ENCODE measurements around the gene GDAP1L1.

GDAP1L1 gene

DNA sequence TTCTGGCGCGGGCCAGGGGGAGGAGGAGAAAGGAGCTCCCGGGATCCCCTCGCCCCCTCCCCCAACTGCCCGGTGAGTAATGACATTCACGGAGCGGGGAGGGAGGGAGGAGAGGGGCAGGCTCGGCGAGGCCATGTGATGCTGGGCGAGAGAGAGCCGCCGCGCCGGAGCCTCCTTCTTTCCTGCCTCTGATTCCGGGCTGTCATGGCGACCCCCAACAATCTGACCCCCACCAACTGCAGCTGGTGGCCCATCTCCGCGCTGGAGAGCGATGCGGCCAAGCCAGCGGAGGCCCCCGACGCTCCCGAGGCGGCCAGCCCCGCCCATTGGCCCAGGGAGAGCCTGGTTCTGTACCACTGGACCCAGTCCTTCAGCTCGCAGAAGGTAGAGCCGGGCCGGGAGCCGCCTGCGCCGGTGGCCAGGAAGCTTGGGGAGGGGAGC lies at the start of gene GDAP1L1:
Gene GDAP1L1, plus strand, starts transcription at position 178 of the 441 bp plus-strand sequence. Its CDS starts 27 bp downstream, at position 205.
- peak; percentile 54 for DNase-seq

DNA sequence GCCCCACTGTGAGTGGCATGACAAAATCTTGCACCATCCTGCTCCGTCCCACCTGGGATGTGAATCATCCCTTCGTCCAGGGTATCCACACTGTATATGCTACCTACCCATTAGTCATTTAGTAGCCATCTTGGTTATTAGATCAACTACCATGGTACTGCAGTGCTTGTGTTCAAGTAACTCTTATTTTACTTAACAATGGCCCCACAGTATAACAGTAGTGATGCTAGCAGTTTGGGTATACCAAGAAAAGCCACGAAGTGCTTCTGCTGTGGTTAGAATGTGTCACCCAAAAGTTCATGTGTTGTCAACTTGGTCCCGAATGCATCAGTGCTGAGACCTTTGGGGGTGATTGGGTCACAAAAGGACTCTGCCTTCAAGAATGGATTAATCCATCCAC lies 48.2 kb upstream of the GDAP1L1 start:
- DNase-seq: no peak

DNA sequence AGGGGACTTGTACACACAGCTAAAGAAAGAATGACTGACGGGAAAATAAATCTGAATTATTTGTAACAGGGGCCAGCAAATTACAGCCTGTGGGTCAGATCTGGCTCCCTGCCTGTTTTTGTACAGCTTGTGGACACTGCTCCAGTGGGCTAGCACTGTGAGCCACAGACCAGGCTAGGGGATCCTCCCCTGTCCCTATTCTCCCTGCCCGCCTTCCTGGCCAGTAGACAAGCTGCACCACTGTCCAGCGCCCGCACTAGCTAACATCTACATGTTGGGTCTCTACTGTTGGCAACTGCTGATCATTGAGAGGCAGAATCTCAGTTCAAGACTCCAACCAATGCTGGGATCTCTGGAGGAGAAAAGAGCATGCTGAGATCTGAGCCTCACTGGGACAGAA lies 47.2 kb upstream of the GDAP1L1 start:
- no peak for DNase-seq

DNA sequence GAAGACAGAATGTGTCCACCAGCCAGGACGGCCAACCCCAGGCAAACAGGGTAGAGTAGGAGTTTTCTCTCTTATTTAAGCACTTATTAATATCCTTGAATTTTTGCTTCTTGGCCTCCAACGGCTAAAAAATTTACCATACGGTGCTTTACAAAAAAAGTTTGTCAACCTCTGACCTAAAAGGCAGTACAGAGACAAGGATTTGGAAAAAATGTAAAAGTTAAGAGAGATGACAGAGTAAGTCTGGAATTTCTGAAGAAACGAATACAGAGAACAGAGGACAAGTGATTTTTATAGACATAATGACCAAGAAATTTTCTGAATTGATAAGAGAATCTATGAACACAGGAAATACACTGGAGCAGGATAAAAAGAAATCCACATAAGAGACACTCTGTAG lies 46.7 kb upstream of the GDAP1L1 start:
- DNase-seq: no peak

DNA sequence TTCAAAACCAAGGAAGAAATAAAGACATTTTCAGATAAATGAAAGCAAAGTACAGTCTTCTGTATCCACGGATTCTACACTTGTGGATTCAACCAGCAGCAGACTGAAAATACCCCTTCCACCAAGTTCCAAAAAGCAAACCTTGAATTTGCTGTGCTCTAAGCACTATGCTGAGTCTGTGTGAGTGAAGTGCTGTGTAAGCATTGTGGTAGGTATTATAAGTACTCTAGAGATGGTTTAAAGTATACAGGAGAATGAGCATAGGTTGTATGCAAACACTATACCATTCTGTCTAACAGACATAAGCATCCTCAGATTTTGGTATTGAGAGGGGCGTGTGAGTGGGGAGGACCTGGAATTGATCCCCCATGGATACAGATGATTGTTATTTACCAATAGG lies 46.1 kb upstream of the GDAP1L1 start:
- DNase-seq: no peak

DNA sequence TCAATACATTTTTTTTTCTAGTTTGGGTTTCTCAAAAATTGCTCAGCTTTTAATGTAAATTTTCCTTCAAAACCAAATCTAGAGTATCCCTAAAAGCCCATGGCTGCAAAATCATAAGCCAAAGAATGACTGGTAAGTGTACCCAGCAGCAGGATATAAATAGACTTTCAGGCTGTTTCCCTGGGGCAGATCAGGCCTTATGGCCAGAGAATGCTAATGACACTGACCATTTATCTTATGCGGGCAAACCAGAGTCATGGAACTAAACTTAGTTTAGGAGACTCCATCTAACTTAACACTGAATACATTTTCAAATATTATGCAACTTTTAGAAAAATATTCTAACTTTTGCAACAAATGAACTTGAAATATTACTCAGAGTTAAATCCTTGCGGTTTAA lies 43.9 kb upstream of the GDAP1L1 start:
- DNase-seq: no peak

DNA sequence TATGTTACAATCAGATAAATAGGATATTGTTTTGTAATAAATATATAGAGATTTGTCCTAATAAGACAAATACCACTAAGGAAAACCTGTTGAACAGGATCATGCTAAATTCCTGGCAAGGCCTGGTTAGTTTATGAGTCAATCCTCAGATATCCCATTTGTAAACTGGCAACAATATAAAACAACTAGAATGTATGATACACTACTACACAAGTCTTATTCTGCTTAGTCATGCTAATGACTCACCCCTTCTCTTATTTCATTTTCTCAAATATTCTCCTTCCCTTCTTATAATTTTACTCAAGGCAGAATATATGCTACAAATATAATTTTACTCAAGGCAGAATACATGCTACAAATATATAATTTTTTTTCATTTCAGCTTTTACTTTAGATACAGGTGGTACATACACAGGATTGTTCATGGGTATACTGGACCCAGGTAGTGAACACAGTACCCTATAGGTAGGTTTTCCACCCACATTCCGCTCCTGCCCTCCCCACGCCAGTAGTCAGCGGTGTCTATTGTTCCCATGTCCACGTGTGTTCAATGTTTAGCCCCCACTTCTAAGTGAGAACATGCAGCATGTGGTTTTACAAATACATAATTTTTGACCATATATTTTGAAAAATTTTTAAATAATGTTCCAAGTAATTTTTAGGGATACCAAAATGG lies 42.8 kb upstream of the GDAP1L1 start:
- no peak for DNase-seq

DNA sequence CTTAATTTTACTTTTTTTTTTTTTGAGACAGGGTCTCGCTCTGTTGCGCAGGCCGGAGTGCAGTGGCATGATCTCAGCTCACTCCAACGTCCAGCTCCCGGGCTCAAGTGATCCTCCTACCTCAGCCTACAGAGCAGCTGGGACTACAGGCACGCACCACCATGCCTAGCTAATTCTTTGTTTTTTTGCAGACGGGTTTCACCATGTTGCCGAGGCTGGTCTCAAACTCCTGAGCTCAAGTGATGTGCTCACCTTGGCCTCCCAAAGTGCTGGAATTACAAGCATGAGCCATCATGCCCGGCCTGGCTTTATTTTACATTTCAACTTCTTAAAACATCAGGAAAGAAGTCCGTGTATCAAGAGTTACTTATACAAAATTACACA lies 42.3 kb upstream of the GDAP1L1 start:
- DNase-seq: no peak

DNA sequence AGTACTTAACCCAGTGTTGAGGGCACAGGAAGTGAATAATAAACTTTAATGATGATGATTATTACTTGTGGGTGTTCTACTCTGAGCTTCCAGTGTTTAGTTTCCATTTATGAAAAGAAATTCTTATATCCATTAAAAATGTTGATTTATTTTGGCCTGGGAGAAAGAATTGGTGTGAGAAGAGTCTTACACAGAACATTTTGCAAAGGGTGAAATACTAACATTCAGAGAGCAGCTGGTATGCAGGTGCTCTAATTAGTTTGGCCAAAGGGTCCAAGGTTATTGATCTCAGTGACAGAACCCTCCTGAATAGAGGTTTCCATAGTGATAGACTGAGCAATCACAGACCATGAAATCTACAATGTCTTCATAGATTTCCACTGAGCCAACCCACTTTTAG lies 41.0 kb upstream of the GDAP1L1 start:
- no peak for DNase-seq

DNA sequence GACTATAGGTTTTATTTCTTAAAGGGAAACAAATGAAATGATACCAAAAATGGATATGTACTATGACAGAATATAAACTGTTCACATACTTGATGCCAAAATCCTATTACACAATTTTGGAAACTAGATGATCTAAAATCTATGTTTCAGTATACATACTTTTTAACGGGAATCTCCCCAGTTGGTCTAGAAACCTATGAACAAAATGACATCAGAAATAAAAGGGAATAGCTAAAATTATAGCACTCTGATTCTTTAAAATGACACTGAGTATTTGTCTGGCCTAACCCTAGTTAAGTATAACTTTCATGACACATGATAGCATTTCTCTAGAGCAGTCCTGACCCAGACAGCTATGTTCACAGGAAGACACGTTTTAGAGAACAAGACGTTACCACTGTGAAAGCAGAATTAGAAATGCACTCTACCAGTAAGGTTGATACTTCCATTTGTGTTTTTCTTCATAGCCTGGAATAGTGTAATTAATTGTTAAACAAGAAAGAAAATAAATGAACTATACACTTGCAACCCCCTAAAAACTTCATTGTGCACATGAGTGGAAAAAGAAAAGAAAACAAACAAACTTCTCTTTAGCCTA lies 39.9 kb upstream of the GDAP1L1 start:
- DNase-seq: no peak

DNA sequence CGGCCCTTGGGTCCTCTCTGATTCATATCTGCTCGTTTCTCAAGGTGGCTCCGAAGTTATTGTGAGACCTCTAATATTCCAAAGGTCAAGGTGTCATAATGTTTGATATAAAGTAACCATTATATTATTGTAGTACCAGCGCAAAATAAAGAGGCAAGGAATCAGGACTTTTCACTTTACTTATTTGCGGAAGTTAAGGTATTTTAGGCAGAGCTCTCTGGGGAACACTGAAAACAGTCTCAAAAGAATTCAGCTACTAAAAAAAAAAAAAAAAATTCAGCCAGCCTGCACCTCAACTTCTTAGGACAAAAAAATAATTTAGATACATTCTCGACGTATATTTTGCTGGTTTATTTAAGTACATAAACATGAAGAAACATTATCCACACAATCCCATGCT lies 38.9 kb upstream of the GDAP1L1 start:
- no peak for DNase-seq

DNA sequence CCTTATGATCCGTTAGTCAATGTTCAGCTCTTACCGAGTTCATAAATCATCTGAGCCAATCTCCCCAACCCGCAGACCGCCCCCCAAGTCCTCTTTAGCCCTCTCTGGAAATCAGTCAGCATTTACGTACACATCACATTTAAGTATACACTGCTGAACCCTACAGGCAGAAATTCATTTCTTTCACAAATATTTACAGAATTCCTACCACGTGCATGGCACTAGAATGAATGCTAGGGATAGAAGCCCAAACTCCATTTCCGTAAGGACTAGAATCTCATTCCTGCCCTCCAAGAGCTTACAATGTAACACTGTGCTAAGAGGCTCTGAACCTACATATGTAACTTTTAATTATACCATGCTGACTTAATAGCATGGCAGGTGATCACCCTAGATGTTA lies 38.3 kb upstream of the GDAP1L1 start:
- DNase-seq: no peak

DNA sequence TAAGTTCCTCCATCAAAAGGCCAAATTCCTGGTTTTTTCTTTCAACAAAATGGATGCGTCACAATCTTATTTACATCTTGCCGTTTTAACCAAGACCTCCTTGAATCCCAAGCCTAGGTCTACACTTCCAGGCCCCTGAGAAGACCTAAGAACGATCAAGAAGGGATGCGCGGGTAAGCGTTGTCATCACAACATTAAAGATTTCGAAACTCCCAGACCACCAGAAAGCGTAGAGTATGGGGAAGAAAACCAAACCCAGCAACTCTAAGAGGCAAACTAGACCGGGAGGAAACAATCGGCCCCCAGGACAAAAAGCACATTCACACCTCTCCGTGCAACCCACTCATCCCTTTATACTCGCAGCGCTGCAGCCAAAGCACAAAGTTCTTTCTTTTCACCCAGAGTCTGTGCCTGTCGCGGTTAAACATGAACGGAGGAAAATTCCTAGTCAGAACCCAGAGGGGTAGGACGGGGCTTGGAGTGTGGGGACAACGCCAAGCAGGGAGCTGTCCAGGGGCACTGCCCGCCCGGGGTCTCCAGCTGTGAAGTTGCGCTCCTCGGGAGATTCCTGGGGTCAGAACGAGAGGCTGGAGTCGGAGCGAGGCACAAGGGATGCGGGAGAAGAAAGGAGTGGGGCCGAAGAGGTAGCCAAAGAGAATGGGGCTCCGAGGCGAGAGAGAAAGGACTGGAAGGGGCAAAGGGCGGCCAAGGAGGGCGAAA lies 37.3 kb upstream of the GDAP1L1 start:
- no peak for DNase-seq

DNA sequence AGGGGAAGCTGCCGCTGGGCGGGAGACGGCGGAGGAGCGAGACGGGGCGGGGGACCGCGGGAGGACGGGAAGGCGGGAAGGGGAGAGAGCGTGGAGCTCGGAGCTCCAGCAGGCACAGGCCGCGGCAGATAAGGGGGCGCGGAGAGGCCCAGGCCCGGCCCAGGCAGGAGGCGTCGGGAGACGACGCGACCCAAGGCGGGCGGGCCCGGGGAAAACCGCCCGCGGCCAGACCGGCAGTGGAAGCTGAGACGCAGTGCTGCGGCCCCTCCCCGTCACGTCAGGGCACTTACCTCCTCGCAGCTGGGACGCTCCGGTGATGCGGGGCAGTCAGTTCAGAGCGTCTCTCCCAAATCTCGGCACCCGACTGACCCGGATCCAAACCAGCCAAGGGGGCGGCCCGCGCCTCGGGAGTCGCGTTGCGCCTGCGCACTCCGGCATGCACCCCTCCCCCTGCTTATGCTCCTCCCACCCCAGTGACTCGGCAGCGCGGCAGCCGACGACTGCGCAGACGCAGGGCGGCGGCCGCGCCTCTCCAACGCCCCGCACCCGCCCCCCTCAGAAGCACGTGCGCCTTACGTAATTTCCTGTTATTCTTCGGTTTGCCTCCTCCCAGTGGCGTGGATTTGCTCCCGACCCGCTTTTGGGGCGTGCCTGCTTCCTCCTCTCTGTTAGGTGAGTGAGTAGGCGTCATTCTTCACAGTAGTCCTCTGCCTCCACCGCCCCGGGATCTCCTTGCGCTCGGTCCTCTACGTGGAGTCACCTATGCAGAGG lies 36.5 kb upstream of the GDAP1L1 start, which contains the start of gene OSER1:
Gene OSER1, minus strand, starts transcription at position 366 of the 771 bp plus-strand sequence. CDS start 3,814 bp downstream, outside the sequence.
- peak; percentile 99 for DNase-seq

DNA sequence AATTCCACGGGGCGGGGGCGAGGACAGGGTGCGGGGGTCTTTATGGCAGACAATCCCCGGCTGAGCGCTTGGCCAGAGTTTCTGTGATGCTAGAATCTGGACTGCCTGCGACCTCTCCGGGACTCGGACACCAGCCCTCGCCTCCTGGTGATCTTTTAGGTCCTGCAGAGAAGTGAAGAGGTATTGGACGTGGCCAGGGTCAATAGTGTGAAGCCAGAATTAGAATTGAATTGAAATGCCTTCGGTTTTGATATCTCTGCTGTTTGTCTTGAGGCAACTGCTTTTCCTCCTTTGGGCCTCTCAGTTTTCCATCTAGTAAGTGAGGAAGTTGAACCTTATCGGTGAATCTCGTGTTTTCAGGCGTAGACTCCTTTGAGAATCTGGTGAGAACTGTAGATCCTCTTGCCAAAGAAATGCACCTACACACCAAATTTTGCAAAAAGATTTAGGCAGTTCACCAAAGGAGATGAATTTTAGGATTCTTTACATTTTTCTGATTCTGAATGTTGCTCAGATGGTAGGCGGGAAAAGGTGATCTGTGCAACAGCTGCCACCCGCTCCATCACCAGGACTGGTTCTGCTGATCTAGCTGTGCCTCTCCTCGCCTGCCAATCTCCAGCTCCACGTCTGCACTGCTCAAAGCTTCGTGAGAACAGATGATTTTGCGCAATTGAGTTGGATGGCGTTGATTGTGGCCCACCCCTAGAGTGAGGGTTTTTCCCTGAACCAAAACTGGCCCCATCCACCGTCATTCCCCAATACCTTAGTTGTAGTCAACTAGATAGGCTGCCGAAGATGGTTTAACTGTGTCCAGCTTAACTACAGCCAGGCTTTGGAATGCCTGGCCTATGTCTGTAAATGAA lies 35.7 kb upstream of the GDAP1L1 start:
- DNase-seq: no peak

DNA sequence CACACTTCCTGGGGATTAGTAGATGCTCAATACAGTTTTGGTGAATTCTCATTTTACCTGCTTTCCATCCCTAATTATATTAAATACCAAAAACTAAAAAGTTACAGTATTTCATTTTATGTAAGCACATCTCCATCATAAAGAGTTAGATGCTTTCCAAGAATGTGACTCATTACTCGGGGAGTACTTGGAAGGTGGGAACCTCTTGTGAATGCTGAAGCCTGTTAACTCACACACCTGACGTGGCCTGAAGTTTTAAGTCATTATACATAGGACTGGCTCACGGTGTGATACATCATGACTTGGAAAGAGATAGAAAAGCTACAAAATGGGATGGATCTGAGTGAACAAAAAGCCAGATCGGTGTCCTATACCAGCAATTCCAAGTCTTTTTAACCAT lies 34.3 kb upstream of the GDAP1L1 start:
- DNase-seq: no peak

DNA sequence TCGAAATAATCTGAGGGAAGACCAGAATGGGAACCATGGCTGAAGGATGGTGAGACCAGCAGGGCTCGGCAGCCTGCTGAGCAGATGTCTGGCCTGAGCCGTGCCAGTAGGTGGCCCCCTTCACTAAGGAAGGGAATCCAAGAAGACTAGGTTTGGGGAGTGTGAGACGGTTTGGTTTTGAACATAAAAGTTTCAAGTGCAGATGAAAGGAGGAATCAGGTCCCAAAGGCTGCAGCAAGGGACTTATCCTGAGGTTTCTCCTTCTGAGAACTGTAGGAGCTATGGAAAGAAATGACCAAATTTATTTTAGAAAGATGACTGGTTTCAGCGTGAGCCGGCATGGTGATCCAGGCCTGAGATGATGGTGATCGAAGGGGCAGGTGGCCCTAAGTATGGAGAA lies 32.0 kb upstream of the GDAP1L1 start:
- peak; percentile 71 for DNase-seq

DNA sequence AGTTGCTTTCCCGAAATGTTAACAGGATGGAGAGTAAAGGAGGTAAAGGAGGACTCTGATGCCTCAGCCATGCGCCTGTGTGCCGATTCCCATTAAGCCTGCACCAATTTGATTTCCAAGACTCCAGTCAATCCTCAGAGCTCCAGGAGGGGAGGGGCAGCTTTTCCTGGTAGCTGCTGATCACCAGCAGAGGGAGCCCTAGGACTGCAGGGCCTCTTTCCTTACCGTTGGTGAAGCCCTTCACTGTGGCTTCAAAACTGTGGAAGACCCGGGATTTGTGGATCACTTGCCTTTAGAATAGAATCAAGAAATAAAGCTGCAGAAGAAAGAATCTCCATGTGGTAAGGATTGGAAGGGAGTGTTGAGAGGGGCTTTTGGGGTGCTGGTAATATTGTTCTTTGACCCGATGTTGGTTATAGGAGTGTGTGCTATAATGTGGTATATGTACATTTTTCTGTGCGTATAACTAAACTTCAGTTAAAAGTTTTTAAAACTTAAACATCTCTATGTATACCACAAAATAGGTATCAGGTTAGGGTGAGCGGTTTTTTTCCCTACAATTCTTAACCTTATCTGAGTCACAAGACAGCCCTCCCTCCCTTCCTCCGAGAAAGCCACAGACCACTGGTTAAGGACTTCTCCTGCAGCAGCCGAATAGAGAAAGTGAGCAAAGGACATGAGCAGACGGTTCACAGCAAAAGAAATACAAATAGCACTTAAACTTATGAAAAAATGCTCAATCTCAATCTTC lies 29.6 kb upstream of the GDAP1L1 start:
- peak; percentile 85 for DNase-seq

DNA sequence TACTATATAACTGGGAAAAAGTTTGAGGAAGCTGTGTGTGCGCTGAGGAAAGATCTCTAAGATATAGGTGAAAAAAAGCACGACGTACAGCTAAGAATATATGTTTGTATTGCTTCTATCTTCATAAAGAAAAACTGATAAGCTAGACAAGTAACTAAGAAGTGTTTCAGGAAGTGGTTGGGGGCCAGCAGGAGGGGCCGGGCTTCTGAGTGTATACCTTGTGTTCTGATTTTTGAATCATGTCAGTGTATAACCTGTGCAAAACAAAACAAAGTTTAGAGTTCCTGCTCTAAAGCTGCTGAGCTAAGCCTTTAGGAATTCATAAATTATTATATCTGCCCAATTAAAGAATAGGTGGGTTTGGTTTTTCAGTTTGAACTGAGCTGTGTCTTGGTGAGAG lies 28.7 kb upstream of the GDAP1L1 start:
- DNase-seq: no peak

DNA sequence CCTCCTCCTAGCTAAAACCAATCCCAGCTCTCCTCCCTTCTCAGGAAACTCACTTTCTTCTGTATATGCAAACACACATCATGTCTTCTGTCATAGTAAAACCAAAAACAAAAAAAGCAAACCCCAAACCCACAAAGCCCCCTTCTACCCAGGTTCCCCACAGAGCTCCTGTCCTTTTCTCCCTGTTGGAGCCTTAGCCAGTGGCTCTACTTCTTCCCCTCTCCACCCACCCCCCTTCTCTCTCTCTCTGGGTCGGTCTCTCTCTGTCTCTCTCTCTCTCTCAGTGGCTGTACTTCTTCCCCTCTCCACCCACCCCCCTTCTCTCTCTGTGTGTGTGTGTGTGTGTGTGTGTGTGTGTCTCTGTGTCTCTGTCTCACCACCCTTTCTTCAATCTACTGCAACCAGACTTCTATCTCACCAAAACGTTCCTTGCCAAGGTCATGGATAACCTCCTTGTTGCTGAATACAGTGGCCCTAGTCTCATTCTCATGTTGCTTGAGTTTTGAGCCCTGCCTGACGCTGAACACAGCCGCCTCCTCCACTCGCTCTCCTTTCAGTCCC lies 27.9 kb upstream of the GDAP1L1 start:
- DNase-seq: no peak

DNA sequence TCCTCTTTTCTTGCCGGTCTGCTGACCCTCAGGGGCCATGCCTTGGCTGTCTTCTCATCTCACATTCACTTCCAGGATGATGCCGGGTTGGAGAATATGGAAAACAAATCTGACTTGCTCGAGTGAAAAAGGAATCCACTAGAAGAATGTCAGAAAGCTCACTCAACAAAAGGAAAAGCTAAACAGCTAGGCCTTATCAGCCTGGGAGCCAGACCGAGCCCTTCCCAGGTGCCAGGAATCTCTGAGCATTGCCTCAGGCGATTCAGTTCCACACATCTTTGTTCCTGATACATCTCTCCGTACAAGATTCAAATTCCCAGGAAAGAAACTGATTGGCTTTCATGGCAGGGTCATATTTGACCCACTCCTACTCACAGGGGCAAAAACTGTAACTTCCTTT lies 27.3 kb upstream of the GDAP1L1 start:
- DNase-seq: no peak
